Liver (tissue), 9 donors: ENCODE measurements around the gene CHTF8. TPM values are rescaled to one million over a fixed set of nuclear protein-coding genes. Genes with fewer than 3 reads are reported as not detected.

Experiments
- DNase-seq: peaks from one replicate; pipeline ENCODE4 v3.0.0-alpha.2; 2017; ENCODE audit warnings: low spot score
- H3K27ac ChIP-seq, 2 donors: one replicate each; pipeline ENCODE4 v1.7.0; 2013; ENCODE audit warnings: inconsistent platforms in 2 of 2, low read length in 2 of 2, control low read depth in 1 of 2, low read depth in 1 of 2, mild to moderate bottlenecking in 1 of 2
- H3K27me3 ChIP-seq, 4 donors: one replicate each; pipeline versions ENCODE4 v1.6.1 to v1.7.0; 2013; ENCODE audit warnings: low read length in 3 of 4, inconsistent platforms in 1 of 4, mild to moderate bottlenecking in 1 of 4, moderate library complexity in 1 of 4; ENCODE audit not compliant: control insufficient read depth in 4 of 4, insufficient read depth in 4 of 4
- H3K36me3 ChIP-seq, 4 donors: one replicate each; pipeline versions ENCODE4 v1.6.1 to v1.7.0; 2013; ENCODE audit warnings: low read length in 3 of 4, mild to moderate bottlenecking in 3 of 4, low read depth in 1 of 4, moderate library complexity in 1 of 4; ENCODE audit not compliant: control insufficient read depth in 4 of 4, insufficient read depth in 3 of 4
- H3K4me1 ChIP-seq, 4 donors: one replicate each; pipeline versions ENCODE4 v1.6.1 to v1.7.0; 2013; ENCODE audit warnings: low read length in 3 of 4, mild to moderate bottlenecking in 3 of 4, moderate library complexity in 1 of 4; ENCODE audit not compliant: control insufficient read depth in 4 of 4, insufficient read depth in 4 of 4
- H3K4me3 ChIP-seq, 3 donors: one replicate each; pipeline versions ENCODE4 v1.6.1 to v1.7.0; 2013; ENCODE audit warnings: low read length in 3 of 3, control low read depth in 1 of 3, low read depth in 1 of 3, mild to moderate bottlenecking in 1 of 3
- H3K9ac ChIP-seq, 2 donors: one replicate each; pipeline ENCODE4 v1.7.0; 2013; ENCODE audit warnings: low read length in 2 of 2, mild to moderate bottlenecking in 2 of 2, moderate library complexity in 2 of 2, control low read depth in 1 of 2, low read depth in 1 of 2
- H3K9me3 ChIP-seq, 4 donors: one replicate each; pipeline versions ENCODE4 v1.6.1 to v1.7.0; 2013; ENCODE audit warnings: low read length in 3 of 4; ENCODE audit not compliant: control insufficient read depth in 4 of 4
- ATF3 ChIP-seq: IDR thresholded peaks from 2 replicates; pipeline ENCODE4 v1.6.1; 2016; ENCODE audit warnings: antibody characterized with exemption
- FOXA1 ChIP-seq: IDR thresholded peaks from 2 replicates; pipeline ENCODE4 v1.6.1; 2016; ENCODE audit warnings: antibody characterized with exemption
- FOXA2 ChIP-seq: IDR thresholded peaks from 2 replicates; pipeline ENCODE4 v1.6.1; 2016; ENCODE audit warnings: antibody characterized with exemption
- GABPA ChIP-seq, 2 donors: IDR thresholded peaks in 1 of 2; conservative IDR thresholded peaks in 1 of 2; 2 replicates each; pipeline ENCODE4 v1.6.1; 2016; ENCODE audit warnings: antibody characterized with exemption in 2 of 2, mild to moderate bottlenecking in 1 of 2, moderate library complexity in 1 of 2
- HNF4G ChIP-seq: IDR thresholded peaks from 2 replicates; pipeline ENCODE4 v1.6.1; 2016; ENCODE audit warnings: antibody characterized with exemption
- JUND ChIP-seq, 2 donors: IDR thresholded peaks; 2 replicates each; pipeline ENCODE4 v1.6.1; 2016; ENCODE audit warnings: antibody characterized with exemption in 2 of 2
- NR2F2 ChIP-seq: IDR thresholded peaks from 2 replicates; pipeline ENCODE4 v1.6.1; 2016; ENCODE audit warnings: antibody characterized with exemption
- RAD21 ChIP-seq, 2 donors: IDR thresholded peaks; 2 replicates each; pipeline ENCODE4 v1.6.1; 2016; ENCODE audit warnings: antibody characterized with exemption in 2 of 2, mild to moderate bottlenecking in 2 of 2
- RXRA ChIP-seq, 2 donors: IDR thresholded peaks; 2 replicates each; pipeline ENCODE4 v1.6.1; 2017 to 2018; ENCODE audit warnings: antibody characterized with exemption in 2 of 2, mild to moderate bottlenecking in 1 of 2
- SP1 ChIP-seq: IDR thresholded peaks from 2 replicates; pipeline ENCODE4 v1.6.1; 2018; ENCODE audit warnings: antibody characterized with exemption, mild to moderate bottlenecking
- TAF1 ChIP-seq: conservative IDR thresholded peaks from 2 replicates; pipeline ENCODE4 v1.6.1; 2016; ENCODE audit warnings: antibody characterized with exemption, mild to moderate bottlenecking
- YY1 ChIP-seq: IDR thresholded peaks from 2 replicates; pipeline ENCODE4 v1.6.1; 2016; ENCODE audit warnings: antibody characterized with exemption, mild to moderate bottlenecking
- ZBTB33 ChIP-seq: IDR thresholded peaks from 2 replicates; pipeline ENCODE4 v1.6.1; 2016; ENCODE audit warnings: antibody characterized with exemption
- WGBS: extraction: QIAGEN DNeasy Blood & Tissue Kit; methylation state at CpG from one replicate; pipeline ENCODE4 v1.1.7; 2013; 5-methylcytosine and 5-hydroxymethylcytosine counted together
- polyA plus RNA-seq, 2 donors: library from polyadenylated mRNA; stranded (reverse) in 1 of 2; unstranded in 1 of 2; fragments of 200-250 nt in 1 of 2; fragments of >200 nt in 1 of 2; fragmentation: Nextera tagmentation in 1 of 2; extraction: Ambion mirVana in 1 of 2; gene quantifications; one replicate each; pipeline versions ENCODE4 v1.2.1 to v1.2.3, GENCODE V29; 2013 to 2015
- total RNA-seq, 2 donors: library from RNA; depleted of rRNA; stranded (reverse); fragments of >200 nt; gene quantifications; one replicate each; pipeline ENCODE4 v1.2.3, GENCODE V29; 2014
- TF ChIP-seq, protein P1 (sequence below): IDR thresholded peaks from 2 replicates; pipeline ENCODE4 v1.6.1; 2016; ENCODE audit warnings: antibody characterized with exemption, mild to moderate bottlenecking
- TF ChIP-seq, protein P2 (sequence below): IDR thresholded peaks from 2 replicates; pipeline ENCODE4 v1.6.1; 2016; ENCODE audit warnings: antibody characterized with exemption
- donor health status: healthy.
- donor health status: healthy.
- donor health status: healthy.
- donor health status: healthy.
- donor health status: healthy.

The CHTF8 gene
- total and polyA plus RNA-seq, 4 donors: 15.2 to 56.9 (median 51.6) TPM

DNA sequence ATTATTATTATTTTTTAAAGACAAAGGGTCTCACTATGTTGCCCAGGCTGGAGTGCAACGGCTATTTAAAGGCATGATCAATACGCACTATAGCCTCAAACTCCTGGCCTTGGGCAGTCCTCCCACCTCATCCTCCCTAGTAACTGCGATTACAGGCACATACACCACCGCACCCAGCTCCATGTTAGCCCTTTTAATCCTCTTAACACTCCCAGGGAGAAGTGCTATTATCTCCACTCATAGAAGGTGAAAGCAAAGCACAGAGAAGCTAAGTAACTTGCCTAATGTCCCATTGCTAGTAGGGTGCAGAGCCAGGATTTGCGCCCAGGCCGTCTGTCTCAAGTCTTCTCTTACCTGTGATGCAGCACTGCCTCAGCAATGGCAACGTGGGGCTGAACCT, 22.0 kb downstream of the CHTF8 start:
- Histone ChIP-seq H3K9me3 (no peaks in the 10 kb centered on the region), H3K36me3 (peaks cover 0 to 20% (median 2%) of the 10 kb centered on the region in 4 donors), H3K9ac (no peak overlapping the region), H3K27me3 (no peaks in the 10 kb centered on the region), H3K4me3 (no peak overlapping the region), H3K27ac (no peak overlapping the region), H3K4me1 (peaks cover 12 to 35% (median 20%) of the 10 kb centered on the region in 4 donors)
- TF ChIP-seq YY1 (no peak), ATF3 (no peak), ZBTB33 (no peak), GABPA (IDR thresholded peaks at IDR 0.05 in 1 of 2, conservative IDR thresholded peaks at IDR 0.05 in 1 of 2) (no peak), HNF4G (no peak), RXRA (IDR thresholded peaks at IDR 0.05) (no peak), FOXA1 (no peak), TAF1 (no peak), RAD21 (IDR thresholded peaks at IDR 0.05) (no peak), FOXA2 (no peak)
- TF ChIP-seq, protein P1, sequence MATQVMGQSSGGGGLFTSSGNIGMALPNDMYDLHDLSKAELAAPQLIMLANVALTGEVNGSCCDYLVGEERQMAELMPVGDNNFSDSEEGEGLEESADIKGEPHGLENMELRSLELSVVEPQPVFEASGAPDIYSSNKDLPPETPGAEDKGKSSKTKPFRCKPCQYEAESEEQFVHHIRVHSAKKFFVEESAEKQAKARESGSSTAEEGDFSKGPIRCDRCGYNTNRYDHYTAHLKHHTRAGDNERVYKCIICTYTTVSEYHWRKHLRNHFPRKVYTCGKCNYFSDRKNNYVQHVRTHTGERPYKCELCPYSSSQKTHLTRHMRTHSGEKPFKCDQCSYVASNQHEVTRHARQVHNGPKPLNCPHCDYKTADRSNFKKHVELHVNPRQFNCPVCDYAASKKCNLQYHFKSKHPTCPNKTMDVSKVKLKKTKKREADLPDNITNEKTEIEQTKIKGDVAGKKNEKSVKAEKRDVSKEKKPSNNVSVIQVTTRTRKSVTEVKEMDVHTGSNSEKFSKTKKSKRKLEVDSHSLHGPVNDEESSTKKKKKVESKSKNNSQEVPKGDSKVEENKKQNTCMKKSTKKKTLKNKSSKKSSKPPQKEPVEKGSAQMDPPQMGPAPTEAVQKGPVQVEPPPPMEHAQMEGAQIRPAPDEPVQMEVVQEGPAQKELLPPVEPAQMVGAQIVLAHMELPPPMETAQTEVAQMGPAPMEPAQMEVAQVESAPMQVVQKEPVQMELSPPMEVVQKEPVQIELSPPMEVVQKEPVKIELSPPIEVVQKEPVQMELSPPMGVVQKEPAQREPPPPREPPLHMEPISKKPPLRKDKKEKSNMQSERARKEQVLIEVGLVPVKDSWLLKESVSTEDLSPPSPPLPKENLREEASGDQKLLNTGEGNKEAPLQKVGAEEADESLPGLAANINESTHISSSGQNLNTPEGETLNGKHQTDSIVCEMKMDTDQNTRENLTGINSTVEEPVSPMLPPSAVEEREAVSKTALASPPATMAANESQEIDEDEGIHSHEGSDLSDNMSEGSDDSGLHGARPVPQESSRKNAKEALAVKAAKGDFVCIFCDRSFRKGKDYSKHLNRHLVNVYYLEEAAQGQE: no peak
- DNase-seq: no peak
- WGBS: 95% methylated on average over 7 of the region's 7 CpGs

GRCh38 chr16:69109486-69110270, 22.7 kb downstream of the CHTF8 start:
- H3K4me3 ChIP-seq: no peak overlapping the region
- H3K9me3 ChIP-seq: no peaks in the 10 kb centered on the region
- H3K9ac ChIP-seq: no peak overlapping the region
- no peak for DNase-seq
- no peak overlapping the region for H3K27ac ChIP-seq
- TF ChIP-seq HNF4G (no peak), GABPA (IDR thresholded peaks at IDR 0.05 in 1 of 2, conservative IDR thresholded peaks at IDR 0.05 in 1 of 2) (no peak), NR2F2 (no peak), SP1 (no peak), JUND (IDR thresholded peaks at IDR 0.05) (no peak)
- TF ChIP-seq, protein P2, sequence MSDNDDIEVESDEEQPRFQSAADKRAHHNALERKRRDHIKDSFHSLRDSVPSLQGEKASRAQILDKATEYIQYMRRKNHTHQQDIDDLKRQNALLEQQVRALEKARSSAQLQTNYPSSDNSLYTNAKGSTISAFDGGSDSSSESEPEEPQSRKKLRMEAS: no peak
- H3K36me3 ChIP-seq: peaks cover 0 to 15% (median 2%) of the 10 kb centered on the region in 4 donors
- H3K27me3 ChIP-seq: no peaks in the 10 kb centered on the region
- H3K4me1 ChIP-seq: peaks cover 12 to 38% (median 24%) of the 10 kb centered on the region in 4 donors
- WGBS: 97% methylated on average over 48 of the region's 48 CpGs
